CD4-positive, alpha-beta T cell (primary cell): ENCODE measurements around the gene CLEC11A. TPM values are rescaled to one million over a fixed set of nuclear protein-coding genes. Genes with fewer than 3 reads are reported as not detected.

Experiments
- ATAC-seq: fragments of 200-7000 bp; cut with Tn5 transposase; one replicate; pipeline ENCODE4 v1.10.0; 2022; ENCODE audit warnings: mild to moderate bottlenecking; ENCODE audit not compliant: poor library complexity
- CTCF ChIA-PET: fragments of 350-600 bp; sonication (Branson Sonifier 250); formaldehyde crosslinking; loops from one replicate; lab custom pipeline; 2021; ENCODE audit warnings: antibody characterized with exemption, inconsistent platforms; lab: Charles Lee
- POLR2A ChIA-PET: fragments of 350-600 bp; sonication (Branson Sonifier 250); formaldehyde crosslinking; loops from one replicate; lab custom pipeline; 2021; ENCODE audit warnings: antibody characterized with exemption, inconsistent platforms; lab: Charles Lee
- DNase-seq, 14 experiments: peaks; one replicate each; pipeline ENCODE4 v3.0.0-alpha.2; 2013 to 2020; ENCODE audit warnings: mixed read lengths in 2 of 14
- H3K27ac ChIP-seq, 2 donors: one replicate each; pipeline versions ENCODE4 v1.5.1 to v1.7.0; 2013; ENCODE audit warnings: low read length in 2 of 2, low read depth in 1 of 2, mild to moderate bottlenecking in 1 of 2
- H3K27me3 ChIP-seq, 2 experiments: 1 replicate in 1 of 2; 2 replicates in 1 of 2; pipeline versions ENCODE4 v1.6.1 to v1.7.0; 2013; ENCODE audit warnings: low read length in 2 of 2, control low read depth in 1 of 2, mild to moderate bottlenecking in 1 of 2, moderate library complexity in 1 of 2; ENCODE audit not compliant: insufficient read depth in 2 of 2, control insufficient read depth in 1 of 2
- H3K36me3 ChIP-seq: one replicate; pipeline ENCODE4 v1.6.1; 2013; ENCODE audit warnings: low read length, control low read depth; ENCODE audit not compliant: insufficient read depth
- H3K4me1 ChIP-seq: one replicate; pipeline ENCODE4 v1.6.1; 2013; ENCODE audit warnings: low read length, control low read depth; ENCODE audit not compliant: insufficient read depth
- H3K4me3 ChIP-seq: one replicate; pipeline ENCODE4 v1.5.1; 2013; ENCODE audit warnings: mild to moderate bottlenecking, low read length, moderate library complexity
- H3K9me3 ChIP-seq, 2 experiments: 1 replicate in 1 of 2; 2 replicates in 1 of 2; pipeline versions ENCODE4 v1.6.1 to v1.7.0; 2013; ENCODE audit warnings: low read length in 2 of 2, mild to moderate bottlenecking in 2 of 2, control low read depth in 1 of 2, moderate library complexity in 1 of 2; ENCODE audit not compliant: control insufficient read depth in 1 of 2, insufficient read depth in 1 of 2
- H3K27ac Mint-ChIP-seq: one replicate; pipeline ENCODE4 v1.8.0; 2020; ENCODE audit warnings: mixed read lengths
- H3K27me3 Mint-ChIP-seq: one replicate; pipeline ENCODE4 v1.8.0; 2021; ENCODE audit warnings: mixed read lengths
- H3K36me3 Mint-ChIP-seq: one replicate; pipeline ENCODE4 v1.8.0; 2021; ENCODE audit warnings: low read depth, mixed read lengths
- H3K4me1 Mint-ChIP-seq: one replicate; pipeline ENCODE4 v1.8.0; 2021; ENCODE audit warnings: low read depth, mixed read lengths
- H3K4me3 Mint-ChIP-seq: one replicate; pipeline ENCODE4 v1.8.0; 2020; ENCODE audit warnings: mild to moderate bottlenecking, mixed read lengths
- H3K9me3 Mint-ChIP-seq: one replicate; pipeline ENCODE4 v1.8.0; 2020; ENCODE audit warnings: mixed read lengths
- intact Hi-C, 2 experiments: fragments of 100-400 bp; cut with DNase I in 1 of 2; cut with micrococcal nuclease in 1 of 2; formaldehyde crosslinking; loops; one replicate each; pipeline versions ENCODE4 v1.15.1 to v1.9.0; 2023 to 2025; cut with DNase I, micrococcal nuclease
- total RNA-seq, 174 experiments: library from RNA in 2 of 174; stranded (reverse) in 2 of 174; gene quantifications; one replicate each; pipeline ENCODE4 v1.2.3 and lab custom pipeline; 2021 to 2026
- TF ChIP-seq, protein P1 (sequence below): fragments of 200-600 bp; IDR thresholded peaks from one replicate; pipeline ENCODE4 v1.8.0; 2022; ENCODE audit warnings: antibody characterized with exemption, mild to moderate bottlenecking

CLEC11A gene
- total RNA-seq, 2 experiments from 2014 or later: 3.1 to 3.3 TPM

- no peak overlapping the region for H3K27ac Mint-ChIP-seq
- ChIA-PET POLR2A (no interaction called here), CTCF (no interaction called here)
- H3K36me3 ChIP-seq: no peaks in the 10 kb centered on the region
- no peak overlapping the region for H3K4me3 Mint-ChIP-seq
- intact Hi-C loops: no loop called here
- peaks cover 32 to 62% of the 10 kb centered on the region in 2 experiments for H3K27me3 ChIP-seq
- H3K27ac ChIP-seq: no peak overlapping the region
- peaks cover 7% of the 10 kb centered on the region for H3K4me1 ChIP-seq
- ATAC-seq: no peak
- peaks cover 31% of the 10 kb centered on the region for H3K4me1 Mint-ChIP-seq
- peaks cover 72% of the 10 kb centered on the region for H3K27me3 Mint-ChIP-seq
- peaks cover 0 to 33% of the 10 kb centered on the region in 2 experiments for H3K9me3 ChIP-seq
- H3K9me3 Mint-ChIP-seq: no peaks in the 10 kb centered on the region
- TF ChIP-seq, protein P1, sequence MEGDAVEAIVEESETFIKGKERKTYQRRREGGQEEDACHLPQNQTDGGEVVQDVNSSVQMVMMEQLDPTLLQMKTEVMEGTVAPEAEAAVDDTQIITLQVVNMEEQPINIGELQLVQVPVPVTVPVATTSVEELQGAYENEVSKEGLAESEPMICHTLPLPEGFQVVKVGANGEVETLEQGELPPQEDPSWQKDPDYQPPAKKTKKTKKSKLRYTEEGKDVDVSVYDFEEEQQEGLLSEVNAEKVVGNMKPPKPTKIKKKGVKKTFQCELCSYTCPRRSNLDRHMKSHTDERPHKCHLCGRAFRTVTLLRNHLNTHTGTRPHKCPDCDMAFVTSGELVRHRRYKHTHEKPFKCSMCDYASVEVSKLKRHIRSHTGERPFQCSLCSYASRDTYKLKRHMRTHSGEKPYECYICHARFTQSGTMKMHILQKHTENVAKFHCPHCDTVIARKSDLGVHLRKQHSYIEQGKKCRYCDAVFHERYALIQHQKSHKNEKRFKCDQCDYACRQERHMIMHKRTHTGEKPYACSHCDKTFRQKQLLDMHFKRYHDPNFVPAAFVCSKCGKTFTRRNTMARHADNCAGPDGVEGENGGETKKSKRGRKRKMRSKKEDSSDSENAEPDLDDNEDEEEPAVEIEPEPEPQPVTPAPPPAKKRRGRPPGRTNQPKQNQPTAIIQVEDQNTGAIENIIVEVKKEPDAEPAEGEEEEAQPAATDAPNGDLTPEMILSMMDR: no peak
- no peaks in the 10 kb centered on the region for H3K36me3 Mint-ChIP-seq
- DNase-seq: no peak
- H3K4me3 ChIP-seq: no peak overlapping the region
Measured at GRCh38 chr19:50717026-50717723, 6.0 kb upstream of the CLEC11A start.

- Histone ChIP-seq H3K27ac (no peak overlapping the region), H3K36me3 (no peaks in the 10 kb centered on the region), H3K4me3 (no peak overlapping the region), H3K9me3 (peaks cover 0 to 34% of the 10 kb centered on the region in 2 experiments), H3K4me1 (peaks cover 7% of the 10 kb centered on the region), H3K27me3 (peaks cover 26 to 69% of the 10 kb centered on the region in 2 experiments)
- no peaks in the 10 kb centered on the region for H3K9me3 Mint-ChIP-seq
- TF ChIP-seq, protein P1: no peak
- no peak overlapping the region for H3K4me3 Mint-ChIP-seq
- ChIA-PET POLR2A (no interaction called here), CTCF (no interaction called here)
- no peak for DNase-seq
- H3K4me1 Mint-ChIP-seq: peaks cover 31% of the 10 kb centered on the region
- H3K27ac Mint-ChIP-seq: no peak overlapping the region
- no peak for ATAC-seq
- no peaks in the 10 kb centered on the region for H3K36me3 Mint-ChIP-seq
- intact Hi-C loops: no loop called here
- peaks cover 72% of the 10 kb centered on the region for H3K27me3 Mint-ChIP-seq
Measured at GRCh38 chr19:50717891-50718254, 5.3 kb upstream of the CLEC11A start.

GRCh38 chr19:50718255-50719118 is 4.7 kb upstream of the CLEC11A start:
- ChIA-PET CTCF (no interaction called here), POLR2A (no interaction called here)
- Histone ChIP-seq H3K4me1 (peaks cover 7% of the 10 kb centered on the region), H3K4me3 (no peak overlapping the region), H3K27me3 (peaks cover 24 to 70% of the 10 kb centered on the region in 2 experiments), H3K36me3 (no peaks in the 10 kb centered on the region), H3K27ac (no peak overlapping the region), H3K9me3 (peaks cover 0 to 40% of the 10 kb centered on the region in 2 experiments)
- ATAC-seq (peak; percentile 29), DNase-seq (peak in 3 of 14 experiments; percentile 10 to 38 (median 26))
- Mint-ChIP-seq H3K4me1 (peaks cover 26% of the 10 kb centered on the region), H3K27ac (no peak overlapping the region), H3K27me3 (peaks cover 72% of the 10 kb centered on the region), H3K36me3 (no peaks in the 10 kb centered on the region), H3K9me3 (no peaks in the 10 kb centered on the region), H3K4me3 (peak overlapping the region; percentile 42)
- intact Hi-C loops: no loop called here
- TF ChIP-seq, protein P1: no peak
